GM19452 (cell line): ENCODE results near the gene CORIN.
A peak's percentile ranks its signal among the peaks of the same experiment; 100 is the strongest.
"Not testable (repeated sequence)": the region's sequence is repeated elsewhere in the genome, so short reads cannot be mapped to it uniquely, and the experiment has no call there.

ENCODE experiments used
- ATAC-seq: cut with Tn5 transposase; IDR thresholded peaks from one replicate; pipeline ENCODE4 v1.9.1; 2021; ENCODE audit not compliant: unreplicated experiment

The CORIN gene

DNA sequence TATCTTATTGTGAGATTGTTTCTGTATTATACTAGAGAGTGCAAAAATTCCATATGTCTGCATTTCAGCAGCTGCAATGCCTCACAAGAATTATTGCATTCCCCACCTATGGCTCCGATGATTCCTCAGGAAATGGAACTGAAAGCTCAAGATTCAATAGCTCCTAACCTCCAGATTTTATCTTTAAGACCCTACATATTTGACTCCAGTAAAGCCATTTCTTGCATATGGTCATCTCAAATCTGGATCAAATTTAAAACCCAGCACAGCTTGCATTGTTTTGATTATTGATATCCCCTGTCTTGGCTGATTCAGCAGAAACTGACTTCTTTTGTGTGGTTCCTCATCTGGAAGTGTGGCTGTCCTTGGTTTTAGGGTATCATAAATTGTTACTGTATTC, 142.6 kb downstream of the CORIN start:
- no peak for ATAC-seq

DNA sequence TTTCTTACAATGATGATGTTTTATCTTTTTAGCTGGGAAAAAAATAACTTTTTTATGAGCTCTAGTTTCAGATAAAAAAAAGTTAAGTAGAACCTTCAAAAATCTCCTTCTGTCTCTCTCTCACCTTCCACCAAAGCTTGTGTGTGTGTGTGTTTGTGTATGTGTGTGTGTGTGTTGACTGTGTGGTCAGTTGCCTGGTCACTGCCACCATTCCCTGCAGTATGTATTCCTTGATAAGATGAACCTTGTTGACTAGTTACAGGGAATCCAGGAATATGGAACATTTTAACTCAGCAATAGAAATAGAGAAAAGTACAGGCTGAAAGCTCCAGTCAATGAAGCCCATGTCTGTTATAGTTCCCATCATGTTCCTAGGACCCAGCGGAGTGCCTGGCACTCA, 143.5 kb downstream of the CORIN start:
- ATAC-seq, result no peak

DNA sequence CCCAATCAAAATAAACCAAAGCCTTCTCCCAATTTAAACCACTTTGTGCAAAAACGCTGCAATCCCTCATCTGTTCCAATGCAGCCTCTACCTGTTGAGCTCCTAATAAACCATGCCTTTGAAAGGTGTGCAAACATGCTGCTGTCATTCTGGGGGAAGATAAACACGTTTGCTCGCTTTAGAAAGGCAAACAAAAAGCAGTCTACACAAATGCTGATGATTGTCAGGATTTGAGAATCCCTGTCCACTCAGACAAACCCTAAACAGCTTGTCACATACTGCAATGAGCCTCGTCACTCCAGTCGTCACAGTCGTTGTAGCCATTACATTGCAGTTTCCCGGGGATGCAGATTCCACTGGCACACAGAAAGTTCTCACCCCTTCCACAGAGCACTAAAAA, 145.2 kb downstream of the CORIN start:
- no peak for ATAC-seq

DNA sequence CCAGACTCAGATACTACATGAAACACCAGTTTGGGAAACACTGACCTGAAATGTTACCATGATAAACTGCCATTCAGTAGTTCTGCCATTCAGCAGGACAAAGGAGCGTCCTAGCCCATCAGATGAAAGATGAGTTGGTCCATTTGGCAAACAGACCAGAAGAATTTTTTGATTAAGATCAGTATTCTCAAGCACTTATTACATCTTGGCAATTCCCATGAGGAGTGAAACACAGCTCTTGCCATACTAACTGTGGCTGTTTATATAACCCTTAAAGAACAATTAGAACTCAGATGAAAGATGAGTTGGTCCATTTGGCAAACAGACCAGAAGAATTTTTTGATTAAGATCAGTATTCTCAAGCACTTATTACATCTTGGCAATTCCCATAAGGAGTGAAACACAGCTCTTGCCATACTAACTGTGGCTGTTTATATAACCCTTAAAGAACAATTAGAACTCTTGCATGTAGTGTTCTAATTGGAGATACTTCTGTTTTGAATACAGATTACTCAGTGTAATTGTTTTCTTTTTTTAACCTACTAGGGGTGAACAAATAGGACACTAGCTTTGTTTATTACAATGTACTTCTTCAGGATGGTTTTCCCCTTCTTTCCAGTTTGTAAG, 146.0 kb downstream of the CORIN start:
- not testable (repeated sequence) for ATAC-seq

DNA sequence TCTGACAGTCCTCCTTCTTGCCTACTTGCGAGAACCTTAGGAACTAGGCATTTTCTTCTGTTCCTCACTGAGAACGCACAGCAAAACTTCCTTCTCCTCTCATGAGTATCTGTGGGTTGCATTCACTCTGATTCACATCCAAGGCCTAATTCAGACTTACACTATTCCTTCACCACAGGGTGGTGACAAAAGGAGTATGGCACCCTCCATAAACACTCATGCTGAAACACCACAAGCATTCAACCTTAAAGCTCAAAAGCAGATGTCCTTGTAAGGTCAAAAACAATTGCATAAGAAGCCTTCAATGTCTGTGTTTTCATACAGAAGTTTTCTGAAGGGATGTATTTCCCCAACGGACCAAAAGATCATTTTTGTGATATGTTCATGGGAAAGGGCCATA, 147.3 kb downstream of the CORIN start:
- no peak for ATAC-seq

DNA sequence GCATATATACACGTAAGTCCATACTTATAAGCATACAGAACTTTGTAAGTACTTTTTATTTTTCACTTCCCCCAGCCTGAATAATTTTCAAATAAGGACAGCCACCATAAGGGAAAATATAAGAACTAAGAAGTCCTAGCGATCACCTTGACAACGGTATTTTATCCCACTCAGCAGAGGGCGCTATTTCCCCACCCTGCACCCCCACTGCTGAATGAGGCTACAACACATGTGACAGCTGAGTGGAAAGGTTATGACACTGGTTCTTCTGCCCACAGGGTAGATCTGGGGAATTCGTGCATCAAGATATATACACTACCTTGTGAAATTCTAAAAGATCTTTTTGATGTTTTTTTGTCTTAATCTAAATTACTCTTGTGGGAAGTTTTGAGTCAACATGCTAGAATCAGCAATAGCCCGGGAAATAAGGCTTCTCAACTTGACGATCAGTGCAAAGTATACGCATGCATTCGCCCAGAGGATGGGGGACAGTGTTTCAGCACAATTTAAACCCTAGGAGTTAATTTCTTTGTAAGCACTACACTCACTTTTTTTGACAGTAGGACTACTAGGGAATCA, 151.5 kb downstream of the CORIN start:
- ATAC-seq, result peak; percentile 60

DNA sequence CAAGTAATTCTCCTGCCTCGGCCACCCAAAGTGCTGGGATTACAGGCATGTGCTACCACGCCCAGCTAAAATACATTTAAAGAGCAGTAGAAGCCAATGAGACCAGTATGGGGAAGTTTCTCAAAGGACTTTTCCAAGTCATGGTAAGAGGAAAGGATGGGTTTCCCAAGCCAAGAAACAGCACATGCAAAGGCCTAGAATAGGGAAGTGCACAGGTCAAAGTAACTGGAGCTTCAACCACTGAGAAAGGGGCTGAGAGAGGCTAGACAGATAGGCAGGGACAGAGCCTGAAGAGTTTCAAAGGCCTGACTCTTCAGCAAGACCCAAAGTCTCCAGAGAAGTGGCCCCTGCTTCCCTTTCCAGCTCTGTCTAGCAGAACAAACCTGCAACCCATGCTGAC, 162.1 kb downstream of the CORIN start:
- ATAC-seq, result no peak

DNA sequence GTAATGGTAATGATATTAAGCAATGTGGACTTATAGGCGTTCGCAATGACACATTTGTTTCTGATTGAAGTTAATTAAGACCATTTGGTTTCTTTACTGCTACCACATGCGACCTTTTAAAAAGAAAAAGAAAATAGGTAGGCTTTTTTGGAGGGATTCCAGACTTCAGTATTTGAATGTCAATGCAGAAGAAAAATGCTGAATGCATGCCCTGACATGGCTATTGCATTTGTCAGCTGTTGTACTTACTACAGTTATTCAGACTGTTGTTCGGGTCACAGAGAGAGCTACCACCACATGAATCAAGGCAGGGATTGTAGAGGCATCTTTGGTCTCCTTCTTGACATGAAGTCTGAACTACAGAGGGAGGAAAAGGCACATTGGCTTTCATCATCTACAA, 163.7 kb downstream of the CORIN start:
- no peak for ATAC-seq

DNA sequence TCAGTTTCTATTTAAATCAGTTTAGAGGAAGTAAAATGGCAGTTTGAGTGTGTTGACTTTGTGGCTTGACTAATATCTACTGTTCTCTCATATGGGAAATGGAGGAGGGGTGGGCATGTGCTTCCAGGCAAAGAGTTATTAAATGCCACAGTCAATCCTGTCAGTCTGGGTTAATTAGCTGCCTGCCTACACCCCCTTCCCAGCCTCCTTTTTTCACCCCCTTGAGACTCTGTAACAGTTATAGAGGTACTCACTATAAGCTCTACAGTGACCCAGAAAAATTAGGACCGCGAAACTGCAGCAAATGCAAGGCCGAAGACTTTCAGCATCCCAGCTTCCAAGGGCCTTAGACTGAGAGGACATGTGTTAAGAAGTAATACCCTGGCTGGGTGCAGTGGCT, 165.2 kb downstream of the CORIN start:
- ATAC-seq, result no peak

DNA sequence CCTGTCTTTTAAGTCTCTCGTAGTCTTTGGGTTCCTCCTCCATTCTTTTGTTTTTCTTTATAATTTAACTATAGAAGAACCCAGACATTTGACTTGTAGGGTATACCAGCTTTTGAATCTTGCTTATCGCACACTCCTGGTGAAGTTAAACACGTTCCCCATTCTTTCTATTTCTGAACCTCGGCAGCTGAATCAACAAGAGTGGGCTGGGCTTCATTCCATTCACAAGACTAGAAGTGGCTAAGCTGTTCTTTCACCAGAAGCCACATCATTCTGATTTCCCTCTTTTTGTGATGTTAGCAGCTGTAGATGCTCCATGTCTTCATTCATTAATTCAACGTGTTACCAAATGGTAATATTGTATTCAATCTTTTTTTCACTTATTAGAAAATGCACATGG, 167.9 kb downstream of the CORIN start:
- ATAC-seq, result no peak

DNA sequence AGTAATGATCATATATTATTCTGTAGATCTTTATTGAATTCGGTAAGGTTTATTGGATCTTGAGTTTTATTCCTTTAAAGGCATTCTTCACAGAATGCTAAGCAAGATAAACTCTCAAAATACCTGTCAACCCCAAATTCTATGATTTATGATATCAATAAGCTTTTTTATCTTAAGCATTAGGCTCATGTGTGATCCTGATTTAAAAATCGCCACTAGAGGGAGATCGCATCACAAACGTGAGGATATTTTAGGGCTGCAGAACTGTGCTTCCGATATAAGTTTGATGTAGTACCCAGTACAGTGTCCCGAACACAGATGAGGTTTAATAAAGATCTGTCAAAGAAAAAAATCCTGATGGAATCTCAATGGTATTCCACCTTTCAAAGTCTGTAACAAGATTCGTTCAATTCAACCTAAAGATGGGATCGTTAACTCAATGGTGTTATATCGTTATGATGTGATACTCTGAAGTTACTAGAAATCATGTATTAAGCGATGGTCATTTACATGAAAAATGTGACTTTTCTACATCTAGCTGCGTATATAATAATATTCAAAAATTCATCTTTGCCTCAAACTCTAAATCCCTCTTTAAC, 169.0 kb downstream of the CORIN start:
- ATAC-seq, result no peak

DNA sequence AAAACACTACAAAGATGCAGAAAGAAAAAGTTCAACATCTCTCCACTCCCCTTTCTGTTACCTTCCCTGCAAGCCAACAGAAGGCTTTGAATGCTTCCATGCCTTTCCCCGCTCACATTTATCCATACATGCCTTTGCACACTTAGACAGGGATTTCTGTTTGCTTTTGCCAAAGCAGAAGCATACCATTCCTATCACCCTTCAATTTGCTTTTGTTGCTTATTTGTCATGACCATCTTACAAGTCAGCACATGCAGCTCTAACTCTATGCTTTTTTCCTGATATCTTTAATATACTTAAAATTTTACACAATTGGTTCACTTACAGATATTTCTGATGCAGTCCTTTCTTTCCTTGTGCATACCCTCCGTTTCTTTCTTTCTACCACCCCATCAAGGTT, 169.6 kb downstream of the CORIN start:
- ATAC-seq, result no peak

DNA sequence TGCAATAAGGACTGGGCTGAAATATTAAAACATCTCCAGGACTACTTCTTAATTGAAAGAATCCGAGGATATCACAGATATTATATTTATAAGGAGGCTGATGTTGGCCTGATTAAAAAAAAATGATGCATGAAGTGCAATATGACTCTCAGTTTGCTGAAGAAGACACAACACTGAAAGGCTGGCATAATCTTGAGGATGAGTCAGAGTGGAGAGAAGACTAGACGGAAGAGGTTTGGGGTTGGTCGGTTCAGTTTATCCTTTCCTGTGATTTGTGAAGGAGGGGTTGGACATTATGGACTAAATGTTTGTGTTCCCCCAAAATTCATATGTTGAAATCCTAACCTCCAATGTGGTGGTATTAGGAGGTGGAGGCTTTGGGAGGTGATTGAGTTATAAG, 170.3 kb downstream of the CORIN start:
- ATAC-seq, result no peak

DNA sequence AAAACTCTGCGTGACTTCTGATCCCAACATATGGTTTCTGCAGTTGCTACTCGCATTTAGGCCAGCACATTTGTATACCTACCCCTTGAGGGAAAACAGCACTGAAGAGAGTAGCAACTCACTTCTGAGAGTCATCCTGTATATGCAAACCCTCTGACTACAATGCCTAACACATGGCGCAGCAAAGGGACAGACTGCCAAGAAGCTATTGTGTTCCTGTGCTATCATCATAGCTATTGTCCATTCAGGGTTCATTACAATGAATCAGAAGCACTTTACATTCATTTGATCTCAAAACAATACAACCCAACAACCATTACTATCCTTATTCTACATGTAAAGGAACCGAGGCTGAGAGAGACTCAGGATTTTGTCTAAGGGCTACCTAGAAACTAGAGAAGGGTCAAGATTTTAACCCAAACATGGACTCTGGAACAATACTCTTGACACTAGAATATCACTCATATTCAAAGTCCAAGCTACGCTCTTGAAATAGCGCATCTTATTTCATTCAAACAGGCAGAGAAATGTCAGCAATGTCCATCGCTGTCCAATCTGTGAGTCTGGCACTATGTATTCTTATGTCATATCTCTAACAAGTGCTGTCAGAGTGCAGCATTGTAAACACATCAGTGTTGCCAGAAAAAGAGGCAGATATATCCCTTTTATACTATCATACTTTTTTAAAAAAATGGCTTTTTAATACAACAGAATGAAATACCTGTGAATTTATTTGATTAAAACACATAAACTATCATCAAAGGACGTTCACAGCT, 173.6 kb downstream of the CORIN start:
- ATAC-seq, result no peak

DNA sequence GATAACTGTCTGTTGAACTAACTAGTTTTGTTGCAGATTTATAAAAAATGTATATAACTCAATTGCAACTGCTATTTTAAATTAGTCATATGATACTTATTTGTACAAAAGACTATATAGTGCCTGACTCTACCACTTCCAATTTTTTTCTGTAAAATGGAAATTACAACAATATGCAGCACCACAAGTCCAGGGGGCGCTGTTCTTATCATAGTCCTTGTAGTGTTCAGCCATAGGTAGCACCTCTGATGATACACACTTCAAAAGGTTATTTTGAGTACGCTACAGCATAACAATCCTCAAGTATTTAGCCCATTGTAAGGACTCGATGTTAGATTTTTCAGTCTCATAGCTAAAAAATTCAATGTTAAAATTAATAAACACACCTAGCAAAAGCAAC, 174.9 kb downstream of the CORIN start:
- no peak for ATAC-seq

DNA sequence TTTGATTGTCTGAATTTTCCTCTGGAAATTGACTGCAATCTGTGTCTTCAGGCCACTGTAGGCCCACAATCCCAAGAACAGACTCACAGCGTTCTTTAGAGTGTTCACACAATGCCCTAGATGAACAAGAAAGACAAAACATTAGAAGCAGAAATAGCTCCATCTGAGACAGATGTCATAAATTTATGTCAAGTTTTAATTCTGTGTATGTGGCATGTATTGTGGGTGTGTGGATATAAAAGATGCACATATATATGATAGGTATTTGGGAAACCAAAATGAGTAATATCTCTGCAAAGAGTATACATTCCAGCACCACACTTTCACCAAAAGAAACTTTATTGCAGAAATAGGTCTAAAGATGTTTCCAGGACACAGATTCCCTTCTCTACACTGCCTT, 176.1 kb downstream of the CORIN start:
- ATAC-seq, result no peak

DNA sequence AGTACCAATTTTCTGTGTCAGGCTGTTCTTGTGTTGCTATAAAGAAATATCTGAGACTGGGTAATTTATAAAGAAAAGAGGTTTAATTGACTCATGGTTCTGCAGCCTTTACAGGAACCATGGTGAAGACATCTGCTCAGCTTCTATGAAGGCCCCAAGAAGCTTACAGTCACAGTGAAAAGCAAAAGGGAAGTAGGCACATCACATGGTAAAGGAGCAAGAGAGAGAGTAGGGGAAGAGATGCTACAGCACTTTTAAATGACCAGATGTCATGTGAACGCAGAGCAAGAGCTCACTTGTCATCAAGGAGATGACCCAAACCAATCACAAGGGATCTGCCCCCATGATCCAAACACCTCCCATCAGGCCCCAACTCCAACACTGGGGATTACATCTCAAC, 178.5 kb downstream of the CORIN start:
- ATAC-seq, result no peak

DNA sequence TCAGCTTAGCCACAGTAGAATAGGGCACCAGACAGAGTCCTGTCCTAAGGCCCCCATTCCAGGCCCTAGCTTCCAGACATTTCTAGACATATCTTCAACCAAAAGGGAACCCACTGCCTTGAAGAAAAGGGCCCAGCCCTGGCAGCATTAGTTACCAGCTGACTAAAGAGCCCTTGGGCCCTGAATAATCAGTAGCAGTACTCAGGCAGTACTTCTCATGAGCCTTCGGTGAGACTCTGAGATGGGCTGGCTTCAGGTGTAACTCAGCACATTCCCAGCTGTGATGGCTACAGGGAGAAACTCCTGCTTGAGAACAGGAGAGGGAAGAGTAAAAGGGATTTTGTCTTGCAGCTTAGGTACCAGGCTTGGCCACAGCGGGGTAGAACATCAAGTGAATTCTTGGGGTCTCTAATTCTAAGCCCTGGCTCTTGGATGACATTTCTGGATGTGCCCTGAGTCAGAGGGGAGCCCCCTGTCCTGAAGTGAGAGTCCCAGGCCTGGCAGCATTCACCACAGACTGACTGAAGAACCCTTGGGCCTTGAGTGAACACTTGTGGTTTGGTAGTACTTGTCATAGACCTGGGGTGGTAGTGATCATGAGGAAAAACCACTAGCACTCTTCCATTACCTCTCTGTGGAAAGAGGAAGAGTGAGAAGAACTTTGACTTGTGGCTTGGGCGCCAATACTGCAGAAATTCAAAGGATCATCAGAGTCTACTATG, 182.7 kb downstream of the CORIN start:
- no peak for ATAC-seq

DNA sequence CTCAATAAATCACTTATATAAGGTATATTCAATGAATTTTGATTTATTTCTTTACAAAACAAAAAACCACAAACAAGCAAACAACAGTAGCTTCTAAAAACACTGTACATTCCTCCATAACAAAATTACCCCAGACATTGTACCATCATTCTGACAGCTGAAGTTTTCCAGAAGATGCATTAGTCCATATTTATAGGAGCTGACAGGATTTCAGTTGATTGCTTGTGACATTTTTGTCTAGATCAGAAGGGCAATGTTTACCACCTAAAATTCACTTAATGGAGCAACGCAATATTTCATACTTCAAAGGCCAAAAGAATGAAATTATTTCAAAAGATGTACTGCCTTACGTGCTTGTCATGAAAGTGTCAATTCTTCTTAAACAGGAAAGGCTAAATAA, 185.8 kb downstream of the CORIN start:
- ATAC-seq, result no peak

DNA sequence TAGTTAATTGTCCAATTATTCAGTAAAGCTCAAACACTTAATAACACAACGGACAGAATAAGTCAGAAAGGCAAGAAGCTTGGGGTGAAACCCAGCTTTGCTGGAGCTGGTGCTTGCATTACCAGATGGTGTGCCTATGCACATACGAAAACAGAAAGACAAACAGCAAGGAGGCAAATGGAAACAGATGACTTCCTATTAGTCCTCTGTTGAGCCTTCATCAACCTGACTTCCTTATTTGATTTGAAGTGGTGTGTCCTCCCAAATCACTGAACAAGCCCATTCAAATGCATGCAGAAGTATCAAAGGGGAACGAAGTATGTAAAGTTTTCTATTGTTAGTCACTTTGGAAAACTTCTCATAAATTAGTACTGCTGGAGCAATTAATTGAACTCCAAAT, 186.6 kb downstream of the CORIN start:
- ATAC-seq, result no peak

DNA sequence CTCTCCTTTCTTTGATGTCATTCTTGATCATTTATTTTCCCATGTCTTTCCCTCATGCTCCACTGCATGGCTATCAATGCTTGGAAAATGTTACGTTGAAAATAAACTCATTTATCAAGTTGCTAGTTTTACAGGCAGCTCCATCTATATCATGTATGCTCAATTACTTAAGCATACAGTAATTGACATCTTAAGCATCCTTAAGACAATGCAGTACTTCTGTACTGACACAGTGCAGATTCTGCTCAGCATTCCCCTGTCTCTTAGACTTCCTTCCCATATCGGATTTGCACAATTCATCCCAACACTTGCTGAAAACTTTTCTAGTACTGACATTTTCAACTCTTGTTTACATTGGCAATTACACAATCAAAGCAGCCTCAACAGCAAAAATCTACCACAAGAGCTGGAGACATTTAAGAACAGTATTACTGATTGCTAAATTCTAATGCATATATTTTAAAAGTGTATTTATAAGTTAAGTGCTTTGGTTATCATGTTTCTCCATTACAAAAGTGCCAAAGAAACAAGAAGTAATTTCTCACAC, 187.2 kb downstream of the CORIN start:
- ATAC-seq, result no peak
